Astrocyte of the spinal cord (primary cell): ENCODE results near the gene GBP1.

ENCODE experiments used
- DNase-seq: peaks from one replicate; pipeline ENCODE4 v3.0.0; 2011; ENCODE audit warnings: low read depth, low spot score
- H3K4me3 ChIP-seq: 2 replicates; pipeline ENCODE4 v1.5.1; 2011; ENCODE audit warnings: low read depth, mild to moderate bottlenecking, low read length, moderate library complexity
- CTCF ChIP-seq: IDR thresholded peaks from 2 replicates; pipeline ENCODE4 v1.5.1; 2012; ENCODE audit warnings: low read depth, mild to moderate bottlenecking, low read length, inconsistent platforms
- in situ Hi-C: cut with HindIII; loops from 2 replicates; pipeline ENCODE4 v1.10.0; 2017; ENCODE audit warnings: low sequenced_read_pairs

The GBP1 gene

GRCh38 chr1:89008511-89008910 is 56.5 kb downstream of the GBP1 start:
- TF ChIP-seq CTCF = no peak
- DNase-seq = no peak
- no peak overlapping the region for H3K4me3 ChIP-seq
- in situ Hi-C loops = no loop called here

GRCh38 chr1:89005286-89006151 is 59.5 kb downstream of the GBP1 start:
- in situ Hi-C loops = no loop called here
- TF ChIP-seq CTCF = no peak
- no peak overlapping the region for H3K4me3 ChIP-seq
- DNase-seq = no peak
